Vagina (tissue), 2 donors: ENCODE data around the gene CELA3B. TPM values are rescaled to one million over a fixed set of nuclear protein-coding genes. Genes with fewer than 3 reads are reported as not detected.
A peak's percentile ranks its signal among the peaks of the same experiment; 100 is the strongest.
"Not testable (repeated sequence)": the region's sequence is repeated elsewhere in the genome, so short reads cannot be mapped to it uniquely, and the experiment has no call there.

Experiments
- DNase-seq, 2 donors: peaks; one replicate each; pipeline ENCODE4 v3.0.0-alpha.2; 2017; ENCODE audit errors: extremely low spot score in 2 of 2
- H3K27ac ChIP-seq: fragments of 200-600 bp; sonication (generic); one replicate; pipeline ENCODE4 v1.5.1; 2019
- H3K27me3 ChIP-seq: fragments of 200-600 bp; sonication (generic); one replicate; pipeline ENCODE4 v1.5.1; 2019
- H3K36me3 ChIP-seq, 2 donors: fragments of 200-600 bp; sonication (generic); one replicate each; pipeline ENCODE4 v1.5.1; 2017 to 2019
- H3K4me1 ChIP-seq: fragments of 200-600 bp; sonication (generic); one replicate; pipeline ENCODE4 v1.5.1; 2019
- H3K4me3 ChIP-seq, 2 donors: fragments of 200-600 bp; sonication (generic); 1 replicate in 1 of 2; 2 replicates in 1 of 2; pipeline ENCODE4 v1.5.1; 2016 to 2019
- H3K9me3 ChIP-seq: fragments of 200-600 bp; sonication (generic); one replicate; pipeline ENCODE4 v1.5.1; 2019
- POLR2A ChIP-seq, 2 donors: fragments of 450-650 bp; IDR thresholded peaks; one replicate each; pipeline ENCODE4 v1.6.1; 2017; ENCODE audit warnings: antibody characterized with exemption in 2 of 2, mild to moderate bottlenecking in 2 of 2, moderate library complexity in 2 of 2
- POLR2AphosphoS5 ChIP-seq, 2 donors: sonication (generic); formaldehyde crosslinking; IDR thresholded peaks; one replicate each; pipeline ENCODE4 v1.9.0; 2017; ENCODE audit warnings: antibody characterized with exemption in 2 of 2, mild to moderate bottlenecking in 2 of 2, low read depth in 1 of 2; ENCODE audit not compliant: insufficient read depth in 1 of 2
- intact Hi-C: fragments of 100-400 bp; cut with DNase I; formaldehyde crosslinking; loops from one replicate; pipeline ENCODE4 v1.15.1; 2023
- total RNA-seq: library from RNA; depleted of rRNA; stranded (reverse); fragments of >200 nt; gene quantifications from one replicate; pipeline ENCODE4 v1.2.3, GENCODE V29; 2016
- TF ChIP-seq, protein P1 (sequence below), 3 experiments: fragments of 450-650 bp in 2 of 3; fragments of 200-600 bp in 1 of 3; sonication (generic) in 1 of 3; IDR thresholded peaks; one replicate each; pipeline ENCODE4 v1.5.1; 2017 to 2019; ENCODE audit warnings: antibody characterized with exemption in 3 of 3, mild to moderate bottlenecking in 2 of 3, moderate library complexity in 2 of 3

Gene CELA3B
- total RNA-seq, 1 donor from 2014 or later = not detected

DNA sequence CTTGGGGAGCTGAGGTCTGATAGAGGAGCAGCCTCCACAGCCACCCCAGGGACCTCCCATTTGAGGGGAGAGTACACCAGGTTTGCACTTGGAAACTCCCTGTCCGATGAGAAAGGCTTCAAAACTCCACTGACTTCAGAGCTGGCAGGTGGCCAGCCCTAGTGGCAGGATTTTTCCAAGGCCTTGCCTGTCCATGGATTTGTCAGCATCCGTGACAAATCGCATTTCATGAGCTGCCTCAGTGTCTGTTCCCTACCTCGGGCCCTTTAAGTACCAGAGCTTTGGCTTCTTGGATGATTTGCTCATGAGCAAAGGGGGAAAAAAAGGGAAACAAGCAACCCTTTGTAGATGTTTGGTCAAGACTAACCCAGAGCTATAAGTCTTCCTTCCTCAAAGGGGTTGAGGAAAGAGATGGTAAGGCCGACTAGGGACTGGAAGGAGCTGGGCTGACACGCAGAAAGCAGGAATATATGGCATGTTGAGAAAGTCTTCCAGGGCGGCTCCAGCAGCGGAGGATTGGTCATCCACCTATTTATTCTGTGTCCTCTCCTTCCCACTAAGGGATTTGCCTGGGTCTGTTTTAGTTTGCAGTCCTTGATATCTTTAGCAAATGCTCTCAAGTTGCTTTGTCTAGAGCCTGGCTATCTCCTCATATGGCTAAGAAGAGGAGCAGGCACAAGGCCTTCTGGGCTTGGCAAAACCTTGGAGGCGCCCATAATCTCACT lies 37.0 kb upstream of the CELA3B start:
- Histone ChIP-seq H3K4me1 (peaks cover 75% of the 10 kb centered on the region), H3K36me3 (no peaks in the 10 kb centered on the region), H3K4me3 (no peak overlapping the region), H3K9me3 (no peaks in the 10 kb centered on the region), H3K27ac (peak overlapping the region; percentile 69), H3K27me3 (no peaks in the 10 kb centered on the region)
- TF ChIP-seq, protein P1, sequence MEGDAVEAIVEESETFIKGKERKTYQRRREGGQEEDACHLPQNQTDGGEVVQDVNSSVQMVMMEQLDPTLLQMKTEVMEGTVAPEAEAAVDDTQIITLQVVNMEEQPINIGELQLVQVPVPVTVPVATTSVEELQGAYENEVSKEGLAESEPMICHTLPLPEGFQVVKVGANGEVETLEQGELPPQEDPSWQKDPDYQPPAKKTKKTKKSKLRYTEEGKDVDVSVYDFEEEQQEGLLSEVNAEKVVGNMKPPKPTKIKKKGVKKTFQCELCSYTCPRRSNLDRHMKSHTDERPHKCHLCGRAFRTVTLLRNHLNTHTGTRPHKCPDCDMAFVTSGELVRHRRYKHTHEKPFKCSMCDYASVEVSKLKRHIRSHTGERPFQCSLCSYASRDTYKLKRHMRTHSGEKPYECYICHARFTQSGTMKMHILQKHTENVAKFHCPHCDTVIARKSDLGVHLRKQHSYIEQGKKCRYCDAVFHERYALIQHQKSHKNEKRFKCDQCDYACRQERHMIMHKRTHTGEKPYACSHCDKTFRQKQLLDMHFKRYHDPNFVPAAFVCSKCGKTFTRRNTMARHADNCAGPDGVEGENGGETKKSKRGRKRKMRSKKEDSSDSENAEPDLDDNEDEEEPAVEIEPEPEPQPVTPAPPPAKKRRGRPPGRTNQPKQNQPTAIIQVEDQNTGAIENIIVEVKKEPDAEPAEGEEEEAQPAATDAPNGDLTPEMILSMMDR (IDR thresholded peaks at IDR 0.05) = peak in 1 of 3 experiments; percentile 42
- no peak for TF ChIP-seq POLR2A (IDR thresholded peaks at IDR 0.05)
- peak; percentile 25 to 84 for TF ChIP-seq POLR2AphosphoS5 (IDR thresholded peaks at IDR 0.05; ENCODE audit: insufficient read depth in 1 of 2, low read depth in 1 of 2)
- DNase-seq = no peak
- intact Hi-C loops = loop anchor here (5.0 kb wide), 1 partner anchor 43 kb away; no protein-coding TSS in a partner anchor

DNA sequence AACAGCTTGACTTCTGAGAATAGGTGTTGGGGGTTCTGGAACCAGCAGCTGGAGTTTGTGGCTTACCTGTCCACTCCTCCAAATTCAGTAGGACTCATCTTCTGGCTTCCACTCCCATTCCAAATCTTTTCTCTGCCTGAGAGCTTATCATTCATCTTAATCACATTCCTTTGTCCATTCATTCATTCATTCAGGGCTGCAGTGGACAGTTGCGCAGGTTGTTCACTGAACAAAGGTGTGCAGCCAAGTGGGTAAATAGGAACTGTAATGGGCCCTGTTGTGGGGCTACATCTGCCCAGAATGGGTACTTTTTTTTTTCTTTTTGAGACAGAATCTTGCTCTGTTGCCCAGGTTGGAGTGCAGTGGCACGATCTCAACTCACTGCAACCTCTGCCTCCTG lies 36.3 kb upstream of the CELA3B start:
- peaks cover 69% of the 10 kb centered on the region for H3K4me1 ChIP-seq
- H3K27ac ChIP-seq = peak overlapping the region; percentile 69
- no peaks in the 10 kb centered on the region for H3K9me3 ChIP-seq
- no peak for DNase-seq
- intact Hi-C loops = no loop called here
- no peak overlapping the region for H3K4me3 ChIP-seq
- H3K36me3 ChIP-seq = no peaks in the 10 kb centered on the region
- no peak for TF ChIP-seq POLR2A (IDR thresholded peaks at IDR 0.05)
- no peak for TF ChIP-seq POLR2AphosphoS5 (IDR thresholded peaks at IDR 0.05; ENCODE audit: insufficient read depth in 1 of 2, low read depth in 1 of 2)
- TF ChIP-seq, protein P1 (IDR thresholded peaks at IDR 0.05) = no peak
- no peaks in the 10 kb centered on the region for H3K27me3 ChIP-seq

DNA sequence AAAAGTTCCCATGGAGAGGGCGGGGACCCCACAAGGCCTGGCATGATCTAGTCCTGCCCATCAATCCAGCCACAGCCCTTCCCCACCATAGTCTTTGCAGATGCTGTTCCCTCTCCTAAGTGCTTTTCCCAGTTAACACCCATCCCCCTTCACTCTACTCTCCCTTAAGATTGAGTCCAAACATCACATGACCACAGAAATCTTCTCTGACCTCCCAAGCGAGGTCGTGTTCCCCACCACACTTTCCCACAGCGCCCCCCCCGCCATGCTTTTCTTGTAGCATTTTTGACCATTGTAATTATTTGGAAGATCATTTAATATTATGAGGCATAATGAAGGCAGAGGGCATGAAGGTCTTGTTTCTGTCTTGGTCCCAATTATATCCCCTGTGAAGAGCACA lies 35.5 kb upstream of the CELA3B start:
- no peaks in the 10 kb centered on the region for H3K9me3 ChIP-seq
- no peak for DNase-seq

DNA sequence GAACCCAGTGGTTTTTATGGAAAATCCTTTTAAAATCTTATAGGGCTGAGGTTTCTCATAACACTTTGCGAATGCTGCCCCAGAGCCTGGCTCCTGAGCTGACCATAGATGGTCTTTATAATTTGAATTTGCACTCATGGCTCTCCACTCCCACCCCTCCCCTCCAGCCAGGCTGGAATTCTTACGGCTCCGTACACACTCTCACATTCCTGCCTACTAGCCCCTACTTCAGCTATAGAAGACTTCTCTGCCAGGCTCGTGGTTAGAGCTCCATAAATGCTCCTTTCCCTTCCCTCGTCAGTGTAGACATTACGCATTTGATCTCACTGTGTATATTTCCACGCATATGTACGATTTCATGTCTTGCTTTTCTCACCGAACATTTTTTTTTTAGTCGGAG lies 34.4 kb upstream of the CELA3B start:
- TF ChIP-seq POLR2AphosphoS5 (IDR thresholded peaks at IDR 0.05; ENCODE audit: insufficient read depth in 1 of 2, low read depth in 1 of 2) = no peak
- TF ChIP-seq, protein P1 (IDR thresholded peaks at IDR 0.05) = no peak
- peak overlapping the region; percentile 36 for H3K27ac ChIP-seq
- intact Hi-C loops = no loop called here
- H3K4me3 ChIP-seq = no peak overlapping the region
- H3K27me3 ChIP-seq = no peaks in the 10 kb centered on the region
- H3K4me1 ChIP-seq = peaks cover 63% of the 10 kb centered on the region
- no peak for DNase-seq
- H3K36me3 ChIP-seq = no peaks in the 10 kb centered on the region
- H3K9me3 ChIP-seq = no peaks in the 10 kb centered on the region

More for the DNA sequence above, 35.5 kb upstream of the CELA3B start:
- Histone ChIP-seq H3K27ac (peak overlapping the region; percentile 36), H3K4me1 (peaks cover 63% of the 10 kb centered on the region), H3K4me3 (no peak overlapping the region), H3K36me3 (no peaks in the 10 kb centered on the region), H3K27me3 (no peaks in the 10 kb centered on the region)
- intact Hi-C loops = no loop called here
- TF ChIP-seq, protein P1 (IDR thresholded peaks at IDR 0.05) = no peak
- TF ChIP-seq POLR2AphosphoS5 (IDR thresholded peaks at IDR 0.05; ENCODE audit: insufficient read depth in 1 of 2, low read depth in 1 of 2) = no peak
- no peak for TF ChIP-seq POLR2A (IDR thresholded peaks at IDR 0.05)

DNA sequence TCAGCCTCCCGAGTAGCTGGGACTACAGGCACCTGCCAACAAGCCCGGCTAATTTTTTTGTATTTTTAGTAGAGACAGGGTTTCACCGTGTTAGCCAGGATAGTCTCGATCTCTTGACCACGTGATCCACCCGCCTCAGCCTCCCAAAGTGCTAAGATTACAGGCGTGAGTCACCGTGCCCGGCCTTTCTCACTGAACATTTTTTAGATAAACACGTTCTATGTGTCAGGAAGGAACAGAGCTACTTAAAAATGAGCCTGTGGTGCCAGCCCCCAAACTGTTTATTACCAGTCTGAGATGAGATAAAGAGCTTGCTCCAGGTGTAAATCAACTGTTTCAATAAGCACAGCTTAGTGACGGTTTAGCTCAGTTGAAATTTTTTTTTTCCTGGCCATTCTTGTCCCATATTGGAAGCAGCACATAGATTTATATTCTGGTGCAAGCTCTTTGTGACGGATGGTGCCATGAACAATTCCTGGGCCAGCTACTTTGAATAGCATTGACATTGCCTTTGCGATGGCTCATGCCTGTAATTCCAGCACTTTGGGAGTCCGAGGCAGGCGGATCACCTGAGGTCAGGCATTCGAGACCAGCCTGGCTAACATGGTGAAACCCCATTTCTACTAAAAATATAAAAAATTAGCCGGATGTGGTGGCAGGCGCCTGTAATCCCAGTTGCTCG lies 33.7 kb upstream of the CELA3B start:
- H3K4me3 ChIP-seq, DNase-seq, H3K27ac ChIP-seq, H3K27me3 ChIP-seq, H3K36me3 ChIP-seq, H3K9me3 ChIP-seq, intact Hi-C loops: not testable (repeated sequence)
- peaks cover 58% of the 10 kb centered on the region for H3K4me1 ChIP-seq
- TF ChIP-seq POLR2AphosphoS5 (IDR thresholded peaks at IDR 0.05; ENCODE audit: insufficient read depth in 1 of 2, low read depth in 1 of 2) = peak in 1 of 2 donors; percentile 55
